ENCODE data around the gene PLPP6. TPM values are rescaled to one million over a fixed set of nuclear protein-coding genes. Genes with fewer than 3 reads are reported as not detected.

PLPP6 gene
- total and polyA plus RNA-seq, 2 of the 13 experiments (the other 11 are each of a cell fraction or from before 2014, with no cell fraction given) = 12.1 to 15.5 TPM

DNA sequence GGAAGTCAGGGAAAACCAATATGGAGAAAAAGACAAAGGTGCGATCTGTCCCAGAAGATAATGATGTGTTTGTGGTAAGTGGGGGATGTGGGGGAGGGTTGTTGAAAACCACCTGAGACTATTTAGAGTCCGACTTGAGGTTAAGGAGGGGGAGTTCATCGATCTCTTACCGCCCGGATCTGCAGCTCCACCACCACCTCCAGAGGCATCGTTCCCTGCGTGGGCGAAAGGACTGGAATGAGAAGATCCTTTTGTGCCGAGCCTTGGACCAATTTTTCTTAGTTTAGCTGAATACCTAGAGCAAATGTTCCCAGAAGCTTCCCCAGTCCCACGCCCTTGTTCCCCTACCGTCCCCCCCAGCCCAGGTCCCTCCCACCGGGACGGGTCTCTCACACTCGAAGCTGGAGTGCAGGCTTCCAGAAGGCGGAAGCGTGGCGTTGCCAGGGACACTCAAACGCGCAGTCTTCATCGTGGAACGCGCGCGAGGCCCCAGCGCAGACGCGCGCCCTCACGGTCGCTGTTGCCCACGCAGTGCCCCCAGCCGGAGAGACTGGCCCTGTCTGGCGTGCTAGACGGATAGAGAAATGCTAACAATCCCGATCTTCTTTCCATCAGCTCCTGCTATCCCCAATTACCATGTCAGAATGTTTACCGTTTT is 4.1 kb downstream of the PLPP6 start, which contains the start of gene SPATA6L (continued):
- TF ChIP-seq, protein P1, sequence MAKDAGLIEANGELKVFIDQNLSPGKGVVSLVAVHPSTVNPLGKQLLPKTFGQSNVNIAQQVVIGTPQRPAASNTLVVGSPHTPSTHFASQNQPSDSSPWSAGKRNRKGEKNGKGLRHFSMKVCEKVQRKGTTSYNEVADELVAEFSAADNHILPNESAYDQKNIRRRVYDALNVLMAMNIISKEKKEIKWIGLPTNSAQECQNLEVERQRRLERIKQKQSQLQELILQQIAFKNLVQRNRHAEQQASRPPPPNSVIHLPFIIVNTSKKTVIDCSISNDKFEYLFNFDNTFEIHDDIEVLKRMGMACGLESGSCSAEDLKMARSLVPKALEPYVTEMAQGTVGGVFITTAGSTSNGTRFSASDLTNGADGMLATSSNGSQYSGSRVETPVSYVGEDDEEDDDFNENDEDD (CRISPR knock-in tag; IDR thresholded peaks at IDR 0.05; ENCODE audit: borderline replicate concordance) = peak; percentile 64; the same call in 1 of the 2 replicates
- peak; percentile 72; the same call in 1 of the 2 replicates for TF ChIP-seq ZNF598 (CRISPR knock-in tag; IDR thresholded peaks at IDR 0.05; ENCODE audit: borderline replicate concordance)
- TF ChIP-seq TEAD3 (CRISPR knock-in tag; optimal IDR thresholded peaks at IDR 0.05; ENCODE audit: borderline replicate concordance) = peak; percentile 14
- TF ChIP-seq ONECUT2 (CRISPR knock-in tag; IDR thresholded peaks at IDR 0.05) = 0 out of 2 replicates have a peak, but pooled peaks have one; percentile 24
- TF ChIP-seq POLR2A (IDR thresholded peaks at IDR 0.05; ENCODE audit: insufficient read depth in 1 of 2, low read depth in 2 of 2, low read length in 2 of 2) = peak; percentile 39 to 43; a peak in 1 of 4 replicates
- TF ChIP-seq, protein P2, sequence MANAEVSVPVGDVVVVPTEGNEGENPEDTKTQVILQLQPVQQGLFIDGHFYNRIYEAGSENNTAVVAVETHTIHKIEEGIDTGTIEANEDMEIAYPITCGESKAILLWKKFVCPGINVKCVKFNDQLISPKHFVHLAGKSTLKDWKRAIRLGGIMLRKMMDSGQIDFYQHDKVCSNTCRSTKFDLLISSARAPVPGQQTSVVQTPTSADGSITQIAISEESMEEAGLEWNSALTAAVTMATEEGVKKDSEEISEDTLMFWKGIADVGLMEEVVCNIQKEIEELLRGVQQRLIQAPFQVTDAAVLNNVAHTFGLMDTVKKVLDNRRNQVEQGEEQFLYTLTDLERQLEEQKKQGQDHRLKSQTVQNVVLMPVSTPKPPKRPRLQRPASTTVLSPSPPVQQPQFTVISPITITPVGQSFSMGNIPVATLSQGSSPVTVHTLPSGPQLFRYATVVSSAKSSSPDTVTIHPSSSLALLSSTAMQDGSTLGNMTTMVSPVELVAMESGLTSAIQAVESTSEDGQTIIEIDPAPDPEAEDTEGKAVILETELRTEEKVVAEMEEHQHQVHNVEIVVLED (CRISPR knock-in tag; IDR thresholded peaks at IDR 0.05; ENCODE audit: borderline replicate concordance) = peak; percentile 50; the same call in 1 of the 2 replicates
- no peak for TF ChIP-seq GPN1 (CRISPR knock-in tag; IDR thresholded peaks at IDR 0.05; ENCODE audit: borderline replicate concordance)
- no peak for TF ChIP-seq ZNF260 (CRISPR knock-in tag; IDR thresholded peaks at IDR 0.05; ENCODE audit: borderline replicate concordance, low read depth)
- peak; percentile 54 for TF ChIP-seq SKI (IDR thresholded peaks at IDR 0.05; ENCODE audit: partially characterized antibody)
- TF ChIP-seq KDM4B (CRISPR knock-in tag; IDR thresholded peaks at IDR 0.05) = no peak
- no peak for TF ChIP-seq ZNF33A (CRISPR knock-in tag; IDR thresholded peaks at IDR 0.05; ENCODE audit: borderline replicate concordance)
- peak; percentile 32; the same call in 1 of the 2 replicates for TF ChIP-seq THAP9 (CRISPR knock-in tag; IDR thresholded peaks at IDR 0.05; ENCODE audit: borderline replicate concordance)
- TF ChIP-seq SOX6 (IDR thresholded peaks at IDR 0.05) = no peak
- peak; percentile 36; the same call in 1 of the 2 replicates for TF ChIP-seq SOX6 (CRISPR knock-in tag; IDR thresholded peaks at IDR 0.05)
- TF ChIP-seq PITX1 (CRISPR knock-in tag; IDR thresholded peaks at IDR 0.05) = peak; percentile 54; the same call in 1 of the 2 replicates
- TF ChIP-seq POGZ (CRISPR knock-in tag; IDR thresholded peaks at IDR 0.05) = peak; percentile 8; the same call in 1 of the 2 replicates
- TF ChIP-seq, protein P3, sequence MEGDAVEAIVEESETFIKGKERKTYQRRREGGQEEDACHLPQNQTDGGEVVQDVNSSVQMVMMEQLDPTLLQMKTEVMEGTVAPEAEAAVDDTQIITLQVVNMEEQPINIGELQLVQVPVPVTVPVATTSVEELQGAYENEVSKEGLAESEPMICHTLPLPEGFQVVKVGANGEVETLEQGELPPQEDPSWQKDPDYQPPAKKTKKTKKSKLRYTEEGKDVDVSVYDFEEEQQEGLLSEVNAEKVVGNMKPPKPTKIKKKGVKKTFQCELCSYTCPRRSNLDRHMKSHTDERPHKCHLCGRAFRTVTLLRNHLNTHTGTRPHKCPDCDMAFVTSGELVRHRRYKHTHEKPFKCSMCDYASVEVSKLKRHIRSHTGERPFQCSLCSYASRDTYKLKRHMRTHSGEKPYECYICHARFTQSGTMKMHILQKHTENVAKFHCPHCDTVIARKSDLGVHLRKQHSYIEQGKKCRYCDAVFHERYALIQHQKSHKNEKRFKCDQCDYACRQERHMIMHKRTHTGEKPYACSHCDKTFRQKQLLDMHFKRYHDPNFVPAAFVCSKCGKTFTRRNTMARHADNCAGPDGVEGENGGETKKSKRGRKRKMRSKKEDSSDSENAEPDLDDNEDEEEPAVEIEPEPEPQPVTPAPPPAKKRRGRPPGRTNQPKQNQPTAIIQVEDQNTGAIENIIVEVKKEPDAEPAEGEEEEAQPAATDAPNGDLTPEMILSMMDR (CRISPR knock-in tag; IDR thresholded peaks at IDR 0.05) = peak; percentile 50
- TF ChIP-seq ZFP36L1 (CRISPR knock-in tag; IDR thresholded peaks at IDR 0.05) = peak; percentile 43; the same call in 1 of the 2 replicates
- peak; percentile 80 for TF ChIP-seq SAP130 (CRISPR knock-in tag; IDR thresholded peaks at IDR 0.05; ENCODE audit: low read depth)
- no peak for TF ChIP-seq TBX3 (IDR thresholded peaks at IDR 0.05; ENCODE audit: borderline replicate concordance)
- TF ChIP-seq KMT2B (CRISPR knock-in tag; IDR thresholded peaks at IDR 0.05) = peak; percentile 53; the same call in 1 of the 2 replicates
- peak; percentile 46; the same call in 1 of the 2 replicates for TF ChIP-seq ZNF788 (CRISPR knock-in tag; IDR thresholded peaks at IDR 0.05; ENCODE audit: borderline replicate concordance)

Data from HepG2 (cell line).